DMS53 treated with DMSO at 0.1 percent for 48 hours (cell line): ENCODE results near the gene NTSR2.

Experiments used
- DNase-seq: peaks from one replicate; lab custom pipeline; 2025; ENCODE audit not compliant: unreplicated experiment; lab: John Stamatoyannopoulos, UW

The NTSR2 gene

DNA sequence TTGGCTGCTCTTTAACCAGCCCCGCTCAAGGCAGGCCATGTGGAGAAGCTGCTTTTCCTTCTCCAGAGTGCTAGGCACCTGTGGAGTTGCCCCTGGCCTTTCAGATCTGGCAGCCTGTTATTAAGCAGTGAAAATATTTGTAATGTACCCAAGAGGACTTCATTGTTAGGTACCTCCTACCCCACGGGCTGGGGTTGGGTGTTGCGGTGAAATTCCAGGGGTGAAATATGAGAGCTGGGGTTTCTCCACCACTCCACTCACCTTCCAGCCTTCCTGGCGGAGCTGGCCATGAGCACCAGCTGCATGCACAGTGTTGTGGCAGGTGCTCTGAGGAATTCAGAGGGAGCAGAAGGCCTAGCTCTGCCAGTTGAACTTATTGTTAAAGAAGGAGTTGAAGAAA, 39.1 kb downstream of the NTSR2 start:
- no peak for DNase-seq

- no peak for DNase-seq
These were observed 40.1 kb downstream of the NTSR2 start for GRCh38 chr2:11629851-11630250.

GRCh38 chr2:11629215-11629614, 40.8 kb downstream of the NTSR2 start:
- no peak for DNase-seq

- no peak for DNase-seq
These were observed 41.3 kb downstream of the NTSR2 start for GRCh38 chr2:11628675-11629074.

- no peak for DNase-seq
These were observed 44.3 kb downstream of the NTSR2 start for GRCh38 chr2:11625671-11626070.

GRCh38 chr2:11624893-11625292, 45.1 kb downstream of the NTSR2 start:
- no peak for DNase-seq

DNA sequence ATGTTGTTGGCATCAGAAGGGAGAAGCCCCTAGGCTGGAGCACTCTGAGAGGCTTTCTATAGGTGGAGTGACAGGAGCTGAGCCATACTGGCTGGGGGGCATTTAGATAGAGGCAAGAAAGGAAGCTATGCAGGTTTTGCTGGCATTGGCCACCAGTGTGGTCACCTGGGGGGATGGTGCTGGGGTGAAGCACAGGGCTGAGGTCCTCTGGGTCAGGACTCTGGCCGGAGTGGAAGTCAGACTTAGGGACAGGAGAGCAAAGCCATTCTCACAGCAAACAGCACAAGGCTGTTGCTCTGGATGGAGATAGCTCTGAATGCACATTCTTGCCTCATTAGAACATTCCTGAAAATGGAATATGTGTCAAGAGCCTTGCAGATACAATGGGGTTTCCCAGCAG, 47.4 kb downstream of the NTSR2 start:
- no peak for DNase-seq

- no peak for DNase-seq
These were observed 48.6 kb downstream of the NTSR2 start for GRCh38 chr2:11621410-11621809.

GRCh38 chr2:11618708-11619062, 51.3 kb downstream of the NTSR2 start:
- no peak for DNase-seq

- DNase-seq = no peak
These were observed 51.8 kb downstream of the NTSR2 start for GRCh38 chr2:11617984-11618707.

GRCh38 chr2:11617527-11617926, 52.5 kb downstream of the NTSR2 start:
- no peak for DNase-seq

- DNase-seq = no peak
These were observed 53.1 kb downstream of the NTSR2 start for GRCh38 chr2:11616851-11617415.

DNA sequence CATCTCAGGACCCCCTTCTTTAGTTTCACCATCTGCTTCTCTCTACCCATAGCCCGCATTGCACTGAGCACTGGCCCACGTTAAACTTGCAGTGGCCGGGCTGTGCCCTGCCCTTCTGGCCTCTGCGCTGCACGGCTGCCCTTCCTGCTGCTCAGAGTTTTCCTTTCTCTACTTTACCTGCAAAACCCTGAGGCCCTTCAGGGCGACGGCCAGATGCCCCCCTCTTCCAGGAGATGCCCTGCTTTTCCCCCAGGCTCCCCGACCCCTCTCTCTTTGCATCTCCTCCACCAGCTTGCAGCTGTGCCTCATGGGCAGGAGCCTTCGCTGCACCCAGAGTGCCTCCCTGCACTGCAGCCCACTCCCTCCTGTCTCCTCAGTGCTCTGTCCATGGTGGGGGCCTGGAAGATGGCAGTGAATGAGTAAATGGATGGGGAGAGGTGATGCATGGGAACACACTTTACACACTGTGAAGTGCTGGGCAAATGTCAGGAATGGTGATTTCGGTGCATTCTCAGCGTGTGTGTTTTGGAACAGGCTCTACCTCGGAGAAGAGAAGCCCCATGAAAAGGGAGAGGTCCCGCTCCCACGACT, 53.8 kb downstream of the NTSR2 start:
- no peak for DNase-seq

DNA sequence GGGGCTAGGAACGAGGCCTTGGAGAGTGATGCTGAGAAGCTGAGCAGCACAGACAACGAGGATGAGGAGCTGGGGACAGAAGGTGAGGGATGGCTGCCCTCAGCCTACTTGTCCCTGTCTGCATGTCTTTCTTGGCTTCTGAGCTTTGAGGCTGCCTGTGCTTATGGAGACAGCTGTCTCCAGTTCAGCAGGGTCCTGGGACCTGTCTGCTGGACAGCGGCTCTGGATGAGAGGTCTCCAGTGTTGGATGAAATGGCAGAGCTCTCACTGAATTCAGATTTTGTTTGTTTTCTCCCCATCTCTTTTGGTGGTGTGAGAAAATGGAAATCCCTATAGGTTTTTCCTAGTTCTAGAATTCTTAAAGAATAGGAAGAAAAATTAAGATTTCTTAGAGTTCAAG, 54.8 kb downstream of the NTSR2 start:
- DNase-seq = no peak

GRCh38 chr2:11613297-11613696, 56.7 kb downstream of the NTSR2 start:
- no peak for DNase-seq

- no peak for DNase-seq
These were observed 57.3 kb downstream of the NTSR2 start for GRCh38 chr2:11612553-11613215.

DNA sequence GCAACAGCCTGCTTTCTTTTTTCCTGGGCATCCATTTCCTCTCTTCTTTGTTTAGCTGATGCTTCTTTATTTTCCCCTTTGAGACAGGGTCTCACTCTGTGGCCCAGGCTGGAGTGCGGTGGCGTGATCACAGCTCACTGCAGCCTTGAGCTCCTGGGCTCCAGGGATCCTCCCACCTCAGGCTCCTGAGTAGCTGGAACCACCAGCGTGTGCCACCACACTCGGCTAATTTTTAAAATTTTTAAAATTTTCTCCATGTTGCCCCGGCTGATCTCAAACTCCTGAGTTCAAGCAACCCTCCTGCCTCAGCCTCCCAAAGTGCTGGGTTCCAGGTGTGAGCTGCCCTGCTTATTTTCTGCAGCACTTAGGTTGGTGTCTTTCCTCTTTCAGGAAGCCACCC, 58.7 kb downstream of the NTSR2 start:
- DNase-seq = no peak

DNA sequence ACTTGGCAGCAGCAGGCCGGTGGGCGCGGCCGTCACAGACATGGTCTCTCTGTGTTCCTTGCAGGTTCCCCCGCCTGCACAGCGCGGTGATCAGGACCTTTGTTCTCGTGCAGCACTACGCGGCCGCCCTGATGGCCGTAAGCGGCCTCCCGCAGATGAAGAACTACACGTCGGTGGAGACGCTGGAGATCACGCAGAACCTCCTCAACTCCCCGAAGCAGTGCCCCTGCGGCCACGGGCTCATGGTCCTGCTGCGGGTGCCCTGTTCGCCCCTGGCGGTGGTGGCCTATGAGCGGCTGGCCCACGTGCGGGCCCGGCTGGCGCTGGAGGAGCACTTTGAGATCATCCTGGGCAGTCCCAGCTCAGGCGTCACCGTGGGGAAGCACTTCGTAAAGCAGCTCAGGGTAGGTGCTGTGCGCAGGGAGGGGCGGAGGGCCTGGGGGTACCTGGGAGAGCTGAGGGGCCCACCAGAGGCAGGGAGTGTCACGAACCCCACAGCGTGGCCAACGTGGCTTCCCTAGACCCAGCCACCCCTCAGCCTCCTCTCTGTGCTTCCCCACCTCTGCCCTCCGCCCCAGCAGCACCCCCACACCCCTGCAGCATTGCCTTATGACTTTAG, 59.3 kb downstream of the NTSR2 start:
- DNase-seq = no peak
